ENCODE measurements around the gene NOVA1.

The NOVA1 gene

DNA sequence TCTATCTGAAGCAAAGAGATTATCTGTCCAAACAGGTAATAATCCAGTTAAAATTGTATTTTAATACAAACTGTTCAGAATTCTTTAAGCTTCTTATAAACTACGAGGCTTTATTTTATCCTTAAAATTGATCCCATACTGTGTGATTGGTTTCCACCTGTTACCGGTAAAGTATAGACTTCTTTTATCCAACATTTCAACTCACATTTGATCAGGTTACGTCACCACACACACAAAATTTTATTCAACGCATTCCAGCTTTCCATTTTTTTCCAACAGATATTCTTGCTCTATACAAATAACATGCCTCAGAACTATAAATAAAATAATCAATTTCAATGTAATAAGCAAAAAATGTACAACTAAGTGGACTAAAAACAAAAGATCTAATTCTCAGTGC is 4.5 kb downstream of the NOVA1 start:
- DNase-seq (ENCODE audit: low read depth) = no peak

DNA sequence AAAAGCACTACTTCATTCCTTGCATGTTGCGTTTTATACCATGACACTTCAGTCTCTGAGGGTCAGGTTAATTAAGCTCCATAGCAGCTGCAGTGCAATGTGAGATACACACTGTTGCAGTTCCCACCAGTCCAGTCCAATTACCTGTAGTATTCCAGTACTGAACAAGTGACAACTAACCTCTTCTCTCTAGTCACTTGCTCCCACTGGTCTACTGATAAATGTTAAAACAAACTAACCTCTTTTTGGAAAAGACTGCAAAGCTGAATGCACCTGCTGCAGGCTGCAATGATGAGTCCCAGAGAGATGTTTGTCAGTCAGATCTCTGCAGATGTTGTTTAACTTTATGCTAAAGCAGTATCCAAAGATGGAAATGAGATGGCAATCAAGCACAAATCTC is 7.9 kb downstream of the NOVA1 start:
- DNase-seq (ENCODE audit: low read depth) = no peak

DNA sequence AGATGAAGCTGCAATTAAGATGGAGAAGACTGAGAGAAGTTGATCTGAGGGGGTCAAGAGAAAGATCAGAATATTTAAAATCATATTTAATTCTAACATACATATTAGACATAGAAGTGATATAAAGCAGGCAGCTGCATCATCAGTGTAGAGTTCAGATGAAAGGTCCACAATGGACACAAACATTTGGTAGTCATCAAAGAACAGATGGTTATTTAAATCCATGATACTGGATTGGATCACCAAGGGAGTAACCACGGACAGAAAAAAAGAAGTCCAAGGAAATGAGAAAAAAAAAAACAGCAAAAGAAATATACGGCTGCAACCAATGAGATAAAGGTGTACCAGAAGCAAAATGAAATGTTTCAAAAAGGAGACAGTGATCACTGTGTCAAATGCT is 20.1 kb downstream of the NOVA1 start:
- DNase-seq (ENCODE audit: low read depth) = no peak

GRCh38 chr14:26554069-26554772 is 43.6 kb downstream of the NOVA1 start:
- no peak for DNase-seq (ENCODE audit: low read depth)

DNA sequence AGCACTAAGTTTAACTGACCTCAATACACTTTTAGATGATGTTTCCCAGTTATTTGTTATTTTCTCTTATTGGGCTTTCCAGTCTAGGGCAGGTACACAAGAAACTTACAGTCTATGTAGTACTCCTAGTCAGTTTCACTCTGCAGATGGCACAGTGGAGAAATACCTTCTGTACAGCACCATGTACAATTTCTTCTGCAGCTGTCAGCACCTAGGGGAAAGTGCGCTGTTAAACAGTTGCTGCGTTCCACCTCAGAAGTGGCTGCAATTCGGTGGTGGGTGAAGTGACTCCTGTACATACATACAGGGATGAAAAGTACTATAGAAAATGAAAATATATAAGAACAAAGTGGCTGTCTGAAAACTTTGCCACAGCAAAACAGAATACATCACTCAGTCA is 48.3 kb downstream of the NOVA1 start:
- DNase-seq (ENCODE audit: low read depth) = no peak

GRCh38 chr14:26548406-26548805 is 49.4 kb downstream of the NOVA1 start:
- DNase-seq (ENCODE audit: low read depth) = no peak

- no peak for DNase-seq (ENCODE audit: low read depth)
These were observed 59.7 kb downstream of the NOVA1 start for GRCh38 chr14:26538176-26538575.

- DNase-seq (ENCODE audit: low read depth) = no peak
These were observed 65.9 kb downstream of the NOVA1 start for GRCh38 chr14:26531894-26532293.

DNA sequence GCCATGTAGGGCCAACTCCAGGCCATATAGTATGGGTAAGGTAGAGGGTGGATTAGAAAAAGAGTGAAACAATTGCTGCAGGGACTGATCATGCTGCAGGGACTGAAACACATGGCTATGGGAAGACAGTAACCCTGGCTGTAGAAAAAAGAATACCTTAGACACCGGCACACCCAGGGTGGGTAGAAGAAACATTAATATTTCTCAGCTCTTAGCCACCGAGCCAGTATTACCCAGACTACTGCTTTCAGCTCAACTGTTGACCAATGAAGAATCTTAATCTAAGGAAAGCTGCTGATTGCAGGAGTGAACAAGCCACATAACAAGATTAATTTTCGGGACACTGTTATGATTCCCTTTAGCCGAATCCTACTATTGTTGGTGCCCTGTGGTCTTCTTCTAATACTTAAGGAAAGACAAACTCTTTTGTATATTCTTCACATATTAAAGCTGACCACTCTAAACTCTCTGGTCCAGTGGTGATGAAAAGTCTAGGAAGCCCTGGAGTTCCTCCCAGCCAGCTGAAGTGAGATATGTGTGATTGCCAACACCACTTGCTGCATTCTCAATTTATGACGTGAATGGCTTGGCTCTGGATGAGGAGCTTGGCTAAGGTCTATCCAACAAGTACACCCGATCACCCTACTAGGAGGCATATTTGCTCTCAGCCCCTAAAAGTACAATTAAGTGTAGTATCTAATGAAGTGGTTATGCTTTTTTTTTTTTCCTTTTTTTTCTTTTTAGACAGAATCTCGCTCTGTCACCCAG is 69.2 kb downstream of the NOVA1 start:
- no peak for DNase-seq (ENCODE audit: low read depth)

DNA sequence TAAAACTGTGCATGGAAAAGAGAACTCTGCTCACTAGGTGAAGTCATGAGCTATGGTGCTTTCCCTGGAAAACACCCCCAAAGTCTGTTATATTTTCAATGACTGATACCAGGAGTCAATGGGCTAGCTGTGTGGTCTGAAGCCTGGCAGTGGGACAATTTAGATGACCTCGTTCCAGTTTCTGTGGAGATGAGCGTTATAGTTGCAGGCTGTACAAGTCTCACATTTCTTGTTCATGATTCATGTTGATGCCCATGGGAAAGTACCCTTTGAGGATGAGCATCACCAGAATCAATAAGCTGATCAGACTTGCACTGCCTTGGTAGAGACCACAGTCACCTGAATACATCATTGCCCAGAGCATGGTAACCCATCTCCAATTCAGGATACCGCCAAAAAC is 70.7 kb downstream of the NOVA1 start:
- no peak for DNase-seq (ENCODE audit: low read depth)

GRCh38 chr14:26526137-26526536 is 71.7 kb downstream of the NOVA1 start:
- DNase-seq (ENCODE audit: low read depth) = no peak

GRCh38 chr14:26525085-26525484 is 72.7 kb downstream of the NOVA1 start:
- no peak for DNase-seq (ENCODE audit: low read depth)

GRCh38 chr14:26522967-26523366 is 74.9 kb downstream of the NOVA1 start:
- DNase-seq (ENCODE audit: low read depth) = no peak

- no peak for DNase-seq (ENCODE audit: low read depth)
These were observed 80.1 kb downstream of the NOVA1 start for GRCh38 chr14:26517771-26518170.

DNA sequence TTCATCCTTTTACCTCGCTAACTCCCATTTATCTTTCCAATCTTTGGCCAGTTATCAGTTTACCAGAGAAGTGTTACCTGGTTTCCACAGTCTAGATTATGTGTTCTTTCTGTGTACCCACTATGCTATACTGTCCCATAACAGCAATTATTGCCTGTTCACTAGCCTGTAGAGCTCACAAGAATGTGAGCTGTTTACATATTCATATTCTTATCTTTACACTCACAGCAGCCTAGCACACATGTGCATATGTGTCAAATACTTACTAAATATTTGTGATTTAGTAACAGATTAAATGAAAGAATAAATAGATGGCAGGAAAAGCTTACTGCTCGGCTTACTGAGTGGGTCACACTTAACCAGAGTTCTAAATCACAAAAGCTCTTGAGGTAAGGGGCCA is 97.8 kb downstream of the NOVA1 start:
- DNase-seq (ENCODE audit: low read depth) = no peak

GRCh38 chr14:26499546-26499945 is 98.3 kb downstream of the NOVA1 start:
- no peak for DNase-seq (ENCODE audit: low read depth)

DNA sequence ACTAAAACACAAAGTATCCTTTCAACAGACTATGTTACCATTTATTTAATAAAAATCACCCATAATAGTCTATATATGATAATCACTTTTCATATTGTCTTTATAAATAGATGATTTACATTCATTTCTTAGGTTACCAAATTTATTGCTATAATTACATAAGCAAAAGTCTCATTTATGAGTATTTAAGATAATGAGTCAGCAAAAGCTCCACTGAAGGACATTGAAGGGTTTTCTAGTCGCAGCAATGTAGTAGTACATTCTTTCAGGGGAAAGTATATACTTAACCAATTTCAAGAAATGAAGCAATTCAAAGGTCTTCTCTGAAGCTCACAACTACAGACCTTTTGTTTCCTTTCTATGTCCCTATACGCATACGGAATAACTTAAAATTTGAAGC is 110.9 kb downstream of the NOVA1 start:
- no peak for DNase-seq (ENCODE audit: low read depth)

DNA sequence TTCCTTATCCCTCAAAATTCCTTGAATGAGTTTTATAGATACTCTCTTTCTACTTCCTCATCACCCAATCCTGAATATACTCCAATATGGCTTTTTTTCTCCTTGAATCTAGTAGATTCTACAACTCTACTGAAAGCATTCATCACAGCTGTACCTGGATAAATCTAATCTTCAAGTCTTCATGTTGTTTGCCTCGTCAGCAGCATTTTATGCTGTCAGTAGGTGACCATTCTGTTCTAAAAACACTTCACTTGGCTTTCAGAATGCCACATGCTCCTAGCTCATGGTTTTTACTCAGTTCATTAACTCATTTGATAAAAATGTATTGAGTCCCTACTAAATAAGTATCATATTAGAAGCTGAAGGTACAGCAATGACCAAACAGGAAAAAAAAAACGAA is 113.3 kb downstream of the NOVA1 start:
- no peak for DNase-seq (ENCODE audit: low read depth)

GRCh38 chr14:26478967-26479366 is 118.9 kb downstream of the NOVA1 start:
- DNase-seq (ENCODE audit: low read depth) = no peak

- DNase-seq (ENCODE audit: low read depth) = no peak
These were observed 131.0 kb downstream of the NOVA1 start for GRCh38 chr14:26466862-26467261.

- DNase-seq (ENCODE audit: low read depth) = no peak
These were observed 134.7 kb downstream of the NOVA1 start for GRCh38 chr14:26463136-26463535.

- no peak for DNase-seq (ENCODE audit: low read depth)
These were observed 143.7 kb downstream of the NOVA1 start for GRCh38 chr14:26454105-26454504.

GRCh38 chr14:26448181-26448855 is 149.5 kb downstream of the NOVA1 start:
- DNase-seq (ENCODE audit: low read depth) = no peak
